Measurements from ENCODE around the gene TFPI. TPM values are rescaled to one million over a fixed set of nuclear protein-coding genes. Genes with fewer than 3 reads are reported as not detected.

TFPI gene
- total RNA-seq, 1 experiment from 2014 or later, result 65.7 TPM

GRCh38 chr2:187447336-187447735 is 106.9 kb downstream of the TFPI start:
- Histone ChIP-seq H4K20me1 (ENCODE audit: insufficient read depth) (no peaks in the 10 kb centered on the region), H3K9me3 (ENCODE audit: insufficient read depth, low read depth) (no peaks in the 10 kb centered on the region), H3K79me2 (ENCODE audit: low read depth) (no peaks in the 10 kb centered on the region), H3K27ac (no peak overlapping the region), H3K27me3 (ENCODE audit: insufficient read depth, low read depth) (no peaks in the 10 kb centered on the region), H3K4me3 (no peak overlapping the region), H3K4me2 (no peak overlapping the region), H3K9me2 (ENCODE audit: insufficient read depth) (no peaks in the 10 kb centered on the region), H3K4me1 (replicated peaks; ENCODE audit: insufficient read depth) (no peaks in the 10 kb centered on the region), H3F3A (ENCODE audit: insufficient read depth, low read depth) (no peaks in the 10 kb centered on the region), H2AFZ (no peak overlapping the region), H3K36me3 (ENCODE audit: low read depth) (no peaks in the 10 kb centered on the region)
- TF ChIP-seq CTCF (conservative IDR thresholded peaks at IDR 0.05), result no peak
- TF ChIP-seq EZH2 (IDR thresholded peaks at IDR 0.05; ENCODE audit: low read depth), result no peak
- no peak for DNase-seq
- ChIA-PET CTCF (no interaction called here), POLR2A (ENCODE audit: unreplicated experiment) (no interaction called here)
- no TSS peak for BruUV-seq (replicated peaks)
- intact Hi-C loops (cut with micrococcal nuclease; ENCODE audit: unreplicated experiment), result no loop called here

GRCh38 chr2:187446711-187447110 is 107.5 kb downstream of the TFPI start:
- no peak overlapping the region for H3K4me3 ChIP-seq
- CTCF ChIA-PET, result no interaction called here

GRCh38 chr2:187445051-187445450 is 109.2 kb downstream of the TFPI start:
- no peaks in the 10 kb centered on the region for H4K20me1 ChIP-seq (ENCODE audit: insufficient read depth)
- H3K4me3 ChIP-seq, result no peak overlapping the region
- no peaks in the 10 kb centered on the region for H3K9me2 ChIP-seq (ENCODE audit: insufficient read depth)
- H3K79me2 ChIP-seq (ENCODE audit: low read depth), result no peaks in the 10 kb centered on the region
- ChIA-PET POLR2A (ENCODE audit: unreplicated experiment) (no interaction called here), CTCF (no interaction called here)
- no peaks in the 10 kb centered on the region for H3K27me3 ChIP-seq (ENCODE audit: insufficient read depth, low read depth)
- TF ChIP-seq EZH2 (IDR thresholded peaks at IDR 0.05; ENCODE audit: low read depth) (no peak), CTCF (conservative IDR thresholded peaks at IDR 0.05) (no peak)
- no TSS peak for BruUV-seq (replicated peaks)
- H2AFZ ChIP-seq, result no peak overlapping the region
- no peaks in the 10 kb centered on the region for H3F3A ChIP-seq (ENCODE audit: insufficient read depth, low read depth)
- intact Hi-C loops (cut with micrococcal nuclease; ENCODE audit: unreplicated experiment), result no loop called here
- no peaks in the 10 kb centered on the region for H3K36me3 ChIP-seq (ENCODE audit: low read depth)
- no peaks in the 10 kb centered on the region for H3K4me1 ChIP-seq (replicated peaks; ENCODE audit: insufficient read depth)
- H3K9me3 ChIP-seq (ENCODE audit: insufficient read depth, low read depth), result no peaks in the 10 kb centered on the region
- DNase-seq, result no peak
- no peak overlapping the region for H3K4me2 ChIP-seq
- no peak overlapping the region for H3K27ac ChIP-seq

More at GRCh38 chr2:187446711-187447110, 107.5 kb downstream of the TFPI start:
- POLR2A ChIA-PET (ENCODE audit: unreplicated experiment), result no interaction called here
- no peak for DNase-seq
- Histone ChIP-seq H3K36me3 (ENCODE audit: low read depth) (no peaks in the 10 kb centered on the region), H3K9me2 (ENCODE audit: insufficient read depth) (no peaks in the 10 kb centered on the region), H3K4me1 (replicated peaks; ENCODE audit: insufficient read depth) (no peaks in the 10 kb centered on the region), H3K9me3 (ENCODE audit: insufficient read depth, low read depth) (no peaks in the 10 kb centered on the region), H3K79me2 (ENCODE audit: low read depth) (no peaks in the 10 kb centered on the region), H4K20me1 (ENCODE audit: insufficient read depth) (no peaks in the 10 kb centered on the region), H3K27me3 (ENCODE audit: insufficient read depth, low read depth) (no peaks in the 10 kb centered on the region), H3F3A (ENCODE audit: insufficient read depth, low read depth) (no peaks in the 10 kb centered on the region), H3K4me2 (no peak overlapping the region), H2AFZ (no peak overlapping the region), H3K27ac (no peak overlapping the region)
- intact Hi-C loops (cut with micrococcal nuclease; ENCODE audit: unreplicated experiment), result no loop called here
- no peak for TF ChIP-seq EZH2 (IDR thresholded peaks at IDR 0.05; ENCODE audit: low read depth)
- TF ChIP-seq CTCF (conservative IDR thresholded peaks at IDR 0.05), result no peak
- no TSS peak for BruUV-seq (replicated peaks)

All from PC-9 (cell line).